HAP-1 (cell line): ENCODE data around the gene CAPN7.

Experiments used
- DNase-seq, 2 experiments: peaks; one replicate each; pipeline ENCODE4 v3.0.0-alpha.2; 2016 to 2020; ENCODE audit warnings: low spot score in 2 of 2
- H3K27me3 ChIP-seq: fragments of 250-450 bp; sonication (Bioruptor Pico); 2 replicates; pipeline ENCODE4 v1.5.1; 2020; ENCODE audit warnings: low read depth, mild to moderate bottlenecking, moderate library complexity
- H3K36me3 ChIP-seq: fragments of 250-450 bp; sonication (Bioruptor Pico); replicated peaks from 2 replicates; pipeline ENCODE4 v1.5.1; 2020; ENCODE audit warnings: mild to moderate bottlenecking
- H3K4me1 ChIP-seq: fragments of 250-450 bp; sonication (Bioruptor Pico); 2 replicates; pipeline ENCODE4 v1.5.1; 2020; ENCODE audit warnings: mild to moderate bottlenecking
- H3K4me3 ChIP-seq: fragments of 250-450 bp; sonication (Bioruptor Pico); 2 replicates; pipeline ENCODE4 v1.5.1; 2020; ENCODE audit warnings: mild to moderate bottlenecking, moderate library complexity
- H3K9me3 ChIP-seq: fragments of 250-450 bp; sonication (Bioruptor Pico); 2 replicates; pipeline ENCODE4 v1.5.1; 2020; ENCODE audit warnings: mild to moderate bottlenecking, moderate library complexity
- in situ Hi-C: fragments of 300-500 bp; cut with MboI; formaldehyde crosslinking; loops from 3 replicates; pipeline ENCODE4 v1.14.3; 2020; ENCODE audit warnings: low sequenced_read_pairs, inconsistent platforms, mixed read lengths

Gene CAPN7

GRCh38 chr3:15243822-15244482, 37.9 kb downstream of the CAPN7 start:
- no peaks in the 10 kb centered on the region for H3K27me3 ChIP-seq
- H3K9me3 ChIP-seq: no peaks in the 10 kb centered on the region
- in situ Hi-C loops: no loop called here
- peaks cover 79% of the 10 kb centered on the region for H3K36me3 ChIP-seq
- no peak for DNase-seq
- H3K4me1 ChIP-seq: no peaks in the 10 kb centered on the region
- H3K4me3 ChIP-seq: no peak overlapping the region

- Histone ChIP-seq H3K36me3 (peaks cover 76% of the 10 kb centered on the region), H3K9me3 (no peaks in the 10 kb centered on the region), H3K4me3 (no peak overlapping the region), H3K27me3 (no peaks in the 10 kb centered on the region), H3K4me1 (no peaks in the 10 kb centered on the region)
- DNase-seq: no peak
- in situ Hi-C loops: no loop called here
Measured at GRCh38 chr3:15246186-15246585, 40.1 kb downstream of the CAPN7 start.

DNA sequence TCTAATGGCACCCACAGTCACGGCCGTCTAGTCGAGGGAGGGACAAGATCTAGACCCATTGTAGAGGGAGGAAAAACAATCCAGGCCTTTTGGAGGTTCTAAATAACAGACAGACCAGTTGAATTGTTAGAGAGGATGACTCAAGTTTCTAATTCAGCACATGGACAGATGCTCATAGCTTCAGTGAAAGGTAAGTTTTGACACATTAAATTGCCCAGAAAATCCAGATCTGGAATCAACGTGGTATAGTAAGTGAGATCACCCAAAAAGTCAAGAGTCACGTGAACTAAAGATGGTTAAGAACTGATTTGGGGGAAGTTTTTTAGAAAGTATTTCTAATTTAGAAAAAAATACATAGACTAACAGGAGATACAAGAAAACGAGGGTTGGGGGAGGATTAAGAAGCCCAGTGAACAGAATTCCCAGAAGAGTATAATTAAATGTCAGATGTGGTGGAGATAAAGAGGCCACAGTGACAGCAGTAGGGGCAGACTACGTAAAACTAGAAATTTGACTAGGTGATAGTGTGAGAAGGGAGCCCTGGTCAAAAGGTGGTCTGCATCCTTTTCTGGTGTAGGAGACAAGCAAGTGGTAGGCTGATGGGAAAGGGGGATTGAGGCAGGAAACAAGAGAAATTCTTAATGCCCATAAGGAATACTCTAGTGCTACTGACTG, 47.1 kb downstream of the CAPN7 start:
- Histone ChIP-seq H3K4me1 (peaks cover 20% of the 10 kb centered on the region), H3K4me3 (no peak overlapping the region), H3K9me3 (no peaks in the 10 kb centered on the region), H3K36me3 (peaks cover 59% of the 10 kb centered on the region), H3K27me3 (no peaks in the 10 kb centered on the region)
- no peak for DNase-seq
- in situ Hi-C loops: no loop called here

GRCh38 chr3:15255215-15255614, 49.2 kb downstream of the CAPN7 start:
- H3K27me3 ChIP-seq: no peaks in the 10 kb centered on the region
- H3K9me3 ChIP-seq: no peaks in the 10 kb centered on the region
- H3K36me3 ChIP-seq: peaks cover 47% of the 10 kb centered on the region
- no peak overlapping the region for H3K4me3 ChIP-seq
- H3K4me1 ChIP-seq: peaks cover 20% of the 10 kb centered on the region
- in situ Hi-C loops: no loop called here
- no peak for DNase-seq

DNA sequence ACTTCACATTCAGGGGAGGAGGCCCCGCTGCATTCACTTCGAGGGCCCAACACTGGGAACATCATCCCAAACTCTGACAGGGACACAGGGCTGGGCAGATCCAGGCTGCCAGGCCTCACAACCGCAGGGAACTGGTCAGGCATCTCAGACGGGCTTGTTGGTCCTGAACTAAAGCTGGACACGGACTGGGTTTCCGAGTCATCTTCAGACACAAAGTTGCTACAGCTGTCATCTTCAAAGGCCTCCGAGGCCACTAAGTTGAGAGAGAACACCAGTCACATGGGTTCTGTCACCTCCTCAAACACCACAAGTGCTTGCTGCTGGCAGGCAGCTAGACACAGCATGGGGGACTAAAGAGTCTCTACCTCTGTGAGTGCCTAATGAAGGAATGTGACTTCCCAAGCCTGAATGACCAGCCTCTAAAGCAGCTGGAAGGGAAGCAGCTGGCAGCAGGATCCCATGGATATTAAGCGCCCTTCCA, 50.9 kb downstream of the CAPN7 start:
- DNase-seq: no peak
- H3K27me3 ChIP-seq: no peaks in the 10 kb centered on the region
- peaks cover 31% of the 10 kb centered on the region for H3K36me3 ChIP-seq
- H3K4me3 ChIP-seq: no peak overlapping the region
- peaks cover 20% of the 10 kb centered on the region for H3K4me1 ChIP-seq
- H3K9me3 ChIP-seq: no peaks in the 10 kb centered on the region
- in situ Hi-C loops: no loop called here

GRCh38 chr3:15258720-15259119, 52.7 kb downstream of the CAPN7 start:
- in situ Hi-C loops: no loop called here
- Histone ChIP-seq H3K4me1 (peaks cover 16% of the 10 kb centered on the region), H3K4me3 (no peak overlapping the region), H3K9me3 (no peaks in the 10 kb centered on the region), H3K27me3 (no peaks in the 10 kb centered on the region), H3K36me3 (peaks cover 17% of the 10 kb centered on the region)
- DNase-seq: no peak

- Histone ChIP-seq H3K36me3 (peaks cover 16% of the 10 kb centered on the region), H3K4me1 (no peaks in the 10 kb centered on the region), H3K27me3 (no peaks in the 10 kb centered on the region), H3K9me3 (no peaks in the 10 kb centered on the region), H3K4me3 (no peak overlapping the region)
- DNase-seq: no peak
- in situ Hi-C loops: no loop called here
Measured at GRCh38 chr3:15260531-15260930, 54.5 kb downstream of the CAPN7 start.

GRCh38 chr3:15261274-15261673, 55.2 kb downstream of the CAPN7 start:
- Histone ChIP-seq H3K36me3 (peaks cover 9% of the 10 kb centered on the region), H3K9me3 (no peaks in the 10 kb centered on the region), H3K4me3 (no peak overlapping the region), H3K4me1 (no peaks in the 10 kb centered on the region), H3K27me3 (no peaks in the 10 kb centered on the region)
- in situ Hi-C loops: no loop called here
- DNase-seq: no peak

GRCh38 chr3:15262021-15262420, 56.0 kb downstream of the CAPN7 start:
- no peaks in the 10 kb centered on the region for H3K27me3 ChIP-seq
- H3K4me3 ChIP-seq: no peak overlapping the region
- H3K9me3 ChIP-seq: no peaks in the 10 kb centered on the region
- H3K36me3 ChIP-seq: peaks cover 3% of the 10 kb centered on the region; the same call in 1 of the 2 replicates
- H3K4me1 ChIP-seq: no peaks in the 10 kb centered on the region
- DNase-seq: no peak
- in situ Hi-C loops: no loop called here

- in situ Hi-C loops: no loop called here
- no peak overlapping the region for H3K4me3 ChIP-seq
- no peaks in the 10 kb centered on the region for H3K36me3 ChIP-seq
Measured at GRCh38 chr3:15263120-15263519, 57.1 kb downstream of the CAPN7 start.

GRCh38 chr3:15263926-15264325, 57.9 kb downstream of the CAPN7 start:
- DNase-seq: no peak
- in situ Hi-C loops: no loop called here
- Histone ChIP-seq H3K4me1 (no peaks in the 10 kb centered on the region), H3K36me3 (no peaks in the 10 kb centered on the region), H3K4me3 (no peak overlapping the region), H3K27me3 (no peaks in the 10 kb centered on the region), H3K9me3 (no peaks in the 10 kb centered on the region)

More at GRCh38 chr3:15263120-15263519, 57.1 kb downstream of the CAPN7 start:
- DNase-seq: no peak
- Histone ChIP-seq H3K4me1 (no peaks in the 10 kb centered on the region), H3K27me3 (no peaks in the 10 kb centered on the region), H3K9me3 (no peaks in the 10 kb centered on the region)

- no peaks in the 10 kb centered on the region for H3K9me3 ChIP-seq
- no peaks in the 10 kb centered on the region for H3K4me1 ChIP-seq
- DNase-seq: no peak
- no peak overlapping the region for H3K4me3 ChIP-seq
- in situ Hi-C loops: no loop called here
- no peaks in the 10 kb centered on the region for H3K27me3 ChIP-seq
- H3K36me3 ChIP-seq: no peaks in the 10 kb centered on the region
Measured at GRCh38 chr3:15264486-15264885, 58.4 kb downstream of the CAPN7 start.

GRCh38 chr3:15265655-15266509, 59.8 kb downstream of the CAPN7 start:
- H3K36me3 ChIP-seq: no peaks in the 10 kb centered on the region
- in situ Hi-C loops: loop anchor here (5.0 kb wide), 1 partner anchor 116 kb away; no protein-coding TSS in a partner anchor
- H3K4me3 ChIP-seq: no peak overlapping the region
- no peak for DNase-seq
- no peaks in the 10 kb centered on the region for H3K27me3 ChIP-seq
- no peaks in the 10 kb centered on the region for H3K4me1 ChIP-seq
- no peaks in the 10 kb centered on the region for H3K9me3 ChIP-seq
